Upper lobe of left lung (tissue), 6 donors: ENCODE data around the gene CCDC13. TPM values are rescaled to one million over a fixed set of nuclear protein-coding genes. Genes with fewer than 3 reads are reported as not detected.

Source experiments
- ATAC-seq, 2 donors: fragments of 200-7000 bp; cut with Tn5 transposase; one replicate each; pipeline ENCODE4 v1.9.1; 2022; ENCODE audit warnings: mild to moderate bottlenecking in 2 of 2, moderate library complexity in 2 of 2; ENCODE audit not compliant: low FRiP score in 2 of 2
- DNase-seq, 2 donors: peaks; one replicate each; pipeline ENCODE4 v3.0.0-alpha.2; 2019 to 2020
- H3K27ac ChIP-seq, 4 donors: fragments of 200-600 bp; sonication (generic); one replicate each; pipeline ENCODE4 v1.5.1; 2016 to 2019
- H3K27me3 ChIP-seq, 4 donors: fragments of 200-600 bp; sonication (generic); one replicate each; pipeline ENCODE4 v1.5.1; 2017 to 2019
- H3K36me3 ChIP-seq, 4 donors: fragments of 200-600 bp; sonication (generic); one replicate each; pipeline ENCODE4 v1.5.1; 2016 to 2019
- H3K4me1 ChIP-seq, 4 donors: fragments of 200-600 bp; sonication (generic); one replicate each; pipeline ENCODE4 v1.5.1; 2018 to 2019
- H3K4me3 ChIP-seq, 4 donors: fragments of 200-600 bp; sonication (generic); one replicate each; pipeline ENCODE4 v1.5.1; 2017 to 2019; ENCODE audit warnings: mild to moderate bottlenecking in 2 of 4, moderate library complexity in 1 of 4
- H3K9me3 ChIP-seq, 4 donors: fragments of 200-600 bp; sonication (generic); one replicate each; pipeline ENCODE4 v1.5.1; 2018 to 2019
- EP300 ChIP-seq, 4 donors: sonication (generic); formaldehyde crosslinking; IDR thresholded peaks; one replicate each; pipeline ENCODE4 v1.5.1; 2017; ENCODE audit warnings: antibody characterized with exemption in 4 of 4, control low read depth in 2 of 4
- POLR2A ChIP-seq, 4 donors: fragments of 450-650 bp; IDR thresholded peaks; one replicate each; pipeline ENCODE4 v1.5.1; 2016 to 2017; ENCODE audit warnings: antibody characterized with exemption in 4 of 4, mild to moderate bottlenecking in 2 of 4
- POLR2AphosphoS5 ChIP-seq, 2 donors: sonication (generic); formaldehyde crosslinking; IDR thresholded peaks; one replicate each; pipeline ENCODE4 v1.5.1; 2017; ENCODE audit warnings: antibody characterized with exemption in 2 of 2
- WGBS, 2 donors: methylation state at CpG; one replicate each; pipeline ENCODE4 v1.1.5; 2017 to 2018; 5-methylcytosine and 5-hydroxymethylcytosine counted together
- total RNA-seq, 6 donors: library from RNA; depleted of rRNA in 4 of 6; stranded (reverse); fragments of >200 nt in 4 of 6; gene quantifications; one replicate each; pipeline versions ENCODE4 v1.1.0 to v1.2.1, GENCODE V29; 2016 to 2021
- TF ChIP-seq, protein P1 (sequence below), 6 experiments: fragments of 450-650 bp in 4 of 6; fragments of 200-600 bp in 2 of 6; sonication (generic) in 2 of 6; IDR thresholded peaks; one replicate each; pipeline ENCODE4 v1.5.1; 2016 to 2019; ENCODE audit warnings: antibody characterized with exemption in 6 of 6
- donor health status: DM: no; HTN: no; CAD: no; lungs with moderate emphysema.
- donor health status: DM: no; HTN: yes; CAD: no; lungs with severe emphysema.

Gene CCDC13
- total RNA-seq, 6 donors from 2014 or later: 2.1 to 12.8 (median 3.0) TPM

DNA sequence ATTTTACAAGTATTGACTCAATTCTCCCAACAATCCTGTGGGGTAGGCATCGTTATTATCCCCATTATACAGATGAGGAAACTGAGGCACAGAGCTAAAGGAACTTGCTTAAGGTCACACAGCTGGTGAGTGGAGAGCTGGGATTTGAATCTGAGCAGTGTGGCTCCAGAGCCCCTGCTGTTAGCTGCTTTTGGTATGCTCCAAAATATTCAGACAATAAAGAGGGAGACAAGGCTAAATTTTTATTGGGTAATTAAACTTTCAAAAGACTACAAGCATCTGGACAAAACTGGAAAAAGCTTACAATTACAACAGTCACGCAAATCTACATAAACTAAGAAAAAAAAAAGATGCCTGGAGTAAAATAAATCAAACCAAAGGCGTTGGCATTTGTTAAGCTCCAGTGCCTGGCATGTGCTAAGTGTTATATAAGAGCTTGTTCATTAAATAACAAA is 27.7 kb downstream of the CCDC13 start:
- 77 to 79% methylated on average over 3 of the region's 3 CpGs for WGBS, 2 donors
- TF ChIP-seq, protein P1, sequence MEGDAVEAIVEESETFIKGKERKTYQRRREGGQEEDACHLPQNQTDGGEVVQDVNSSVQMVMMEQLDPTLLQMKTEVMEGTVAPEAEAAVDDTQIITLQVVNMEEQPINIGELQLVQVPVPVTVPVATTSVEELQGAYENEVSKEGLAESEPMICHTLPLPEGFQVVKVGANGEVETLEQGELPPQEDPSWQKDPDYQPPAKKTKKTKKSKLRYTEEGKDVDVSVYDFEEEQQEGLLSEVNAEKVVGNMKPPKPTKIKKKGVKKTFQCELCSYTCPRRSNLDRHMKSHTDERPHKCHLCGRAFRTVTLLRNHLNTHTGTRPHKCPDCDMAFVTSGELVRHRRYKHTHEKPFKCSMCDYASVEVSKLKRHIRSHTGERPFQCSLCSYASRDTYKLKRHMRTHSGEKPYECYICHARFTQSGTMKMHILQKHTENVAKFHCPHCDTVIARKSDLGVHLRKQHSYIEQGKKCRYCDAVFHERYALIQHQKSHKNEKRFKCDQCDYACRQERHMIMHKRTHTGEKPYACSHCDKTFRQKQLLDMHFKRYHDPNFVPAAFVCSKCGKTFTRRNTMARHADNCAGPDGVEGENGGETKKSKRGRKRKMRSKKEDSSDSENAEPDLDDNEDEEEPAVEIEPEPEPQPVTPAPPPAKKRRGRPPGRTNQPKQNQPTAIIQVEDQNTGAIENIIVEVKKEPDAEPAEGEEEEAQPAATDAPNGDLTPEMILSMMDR (IDR thresholded peaks at IDR 0.05): no peak
- TF ChIP-seq POLR2A (IDR thresholded peaks at IDR 0.05) (no peak), EP300 (IDR thresholded peaks at IDR 0.05) (no peak), POLR2AphosphoS5 (IDR thresholded peaks at IDR 0.05) (no peak)
- Histone ChIP-seq H3K9me3 (no peaks in the 10 kb centered on the region), H3K4me1 (peaks cover 15 to 29% (median 17%) of the 10 kb centered on the region in 4 donors), H3K36me3 (no peaks in the 10 kb centered on the region), H3K27me3 (no peaks in the 10 kb centered on the region), H3K4me3 (no peak overlapping the region), H3K27ac (peak overlapping the region in 2 of 4 donors; percentile 2 to 37)
- no peak for DNase-seq
- ATAC-seq: no peak

DNA sequence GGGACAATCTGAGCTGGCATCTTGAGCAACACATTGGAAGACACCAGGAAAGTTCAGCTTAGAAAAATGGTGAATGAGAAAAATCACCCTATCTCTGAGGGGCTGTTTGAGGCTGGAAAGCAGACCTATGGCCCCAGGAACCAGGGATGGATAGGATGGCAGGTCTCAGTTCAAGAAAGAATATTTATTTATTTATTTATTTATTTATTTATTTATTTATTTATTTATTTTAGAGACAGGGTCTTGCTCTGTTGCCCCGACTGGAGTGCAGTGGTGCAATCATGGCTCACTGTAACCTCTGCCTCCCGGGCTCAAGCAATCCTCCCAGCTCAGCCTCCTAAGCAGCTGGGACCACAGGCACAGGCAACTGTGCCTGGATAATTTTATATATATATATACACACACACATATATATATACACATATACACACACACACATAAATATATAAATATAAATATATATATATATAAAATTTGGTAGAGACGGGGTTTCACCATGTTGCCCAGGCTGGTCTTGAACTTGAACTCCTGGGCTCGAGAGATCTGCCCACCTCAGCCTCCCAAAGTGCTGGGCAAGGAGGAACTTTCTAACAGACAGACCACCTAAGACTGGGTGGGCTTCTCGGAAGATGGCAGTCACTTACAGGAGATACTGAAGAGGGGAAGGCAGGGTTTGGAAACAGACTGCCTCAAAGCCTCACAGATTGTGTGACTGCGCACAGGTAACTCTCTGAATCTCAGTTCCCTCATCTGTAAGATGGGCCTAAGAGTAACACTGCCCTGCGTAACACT is 29.7 kb downstream of the CCDC13 start:
- Histone ChIP-seq H3K4me1 (peaks cover 15 to 29% (median 17%) of the 10 kb centered on the region in 4 donors), H3K4me3 (no peak overlapping the region), H3K9me3 (no peaks in the 10 kb centered on the region), H3K36me3 (no peaks in the 10 kb centered on the region), H3K27ac (no peak overlapping the region), H3K27me3 (no peaks in the 10 kb centered on the region)
- ATAC-seq (no peak), DNase-seq (no peak)
- TF ChIP-seq POLR2A (IDR thresholded peaks at IDR 0.05): no peak
- no peak for TF ChIP-seq EP300 (IDR thresholded peaks at IDR 0.05)
- no peak for TF ChIP-seq POLR2AphosphoS5 (IDR thresholded peaks at IDR 0.05)
- TF ChIP-seq, protein P1 (IDR thresholded peaks at IDR 0.05): no peak
- 95 to 97% methylated on average over 7 of the region's 7 CpGs for WGBS, 2 donors

DNA sequence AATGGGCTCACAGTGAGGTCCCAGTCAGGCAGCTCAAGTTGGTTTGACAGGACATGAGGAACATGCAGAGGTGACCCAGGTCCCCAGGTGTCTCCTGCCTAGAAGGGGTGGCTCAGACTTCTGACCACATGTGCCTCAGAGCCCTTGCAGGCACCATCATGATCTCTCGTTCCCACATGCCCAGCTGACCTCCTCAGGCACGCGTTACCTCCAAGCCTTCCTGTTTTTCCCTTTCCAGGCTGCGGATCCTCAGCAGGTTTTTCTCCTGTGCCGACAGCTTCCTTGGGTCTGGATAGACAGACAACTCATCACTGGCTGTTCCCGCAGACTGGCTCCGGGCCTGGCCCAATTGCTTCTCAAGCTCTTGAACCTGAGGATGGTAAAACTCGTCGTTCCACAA is 30.4 kb downstream of the CCDC13 start:
- no peak for ATAC-seq
- H3K9me3 ChIP-seq: no peaks in the 10 kb centered on the region
- H3K36me3 ChIP-seq: no peaks in the 10 kb centered on the region
- no peak overlapping the region for H3K27ac ChIP-seq
- no peaks in the 10 kb centered on the region for H3K27me3 ChIP-seq
- H3K4me1 ChIP-seq: peaks cover 12 to 29% (median 17%) of the 10 kb centered on the region in 4 donors
- 94 to 97% methylated on average over 9 of the region's 9 CpGs for WGBS, 2 donors
- no peak for DNase-seq
- TF ChIP-seq POLR2AphosphoS5 (IDR thresholded peaks at IDR 0.05) (no peak), EP300 (IDR thresholded peaks at IDR 0.05) (no peak), POLR2A (IDR thresholded peaks at IDR 0.05) (no peak)
- TF ChIP-seq, protein P1 (IDR thresholded peaks at IDR 0.05): no peak
- H3K4me3 ChIP-seq: no peak overlapping the region

DNA sequence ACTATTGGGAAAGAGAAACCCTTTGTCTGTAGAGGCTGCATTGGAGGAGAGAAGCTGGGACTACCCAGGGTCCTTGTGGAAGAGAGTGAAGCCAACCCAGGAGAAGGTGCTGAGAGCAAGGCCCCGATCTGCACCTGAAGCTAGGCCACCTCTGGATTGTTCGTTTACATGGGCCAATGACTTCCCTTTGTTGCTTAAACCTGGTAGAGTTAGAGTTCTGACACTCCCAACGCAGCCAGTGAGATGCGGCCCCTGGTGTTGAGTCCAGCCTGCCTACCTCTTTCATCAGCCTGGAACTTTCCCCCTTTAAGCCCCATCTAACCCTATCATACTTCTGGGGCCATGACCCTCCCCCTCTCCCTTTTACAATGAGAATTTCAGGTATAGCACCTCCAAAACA is 30.8 kb downstream of the CCDC13 start:
- ATAC-seq (no peak), DNase-seq (no peak)
- 85 to 90% methylated on average over 4 of the region's 4 CpGs for WGBS, 2 donors

More for the DNA sequence above, 30.8 kb downstream of the CCDC13 start:
- Histone ChIP-seq H3K9me3 (no peaks in the 10 kb centered on the region), H3K27ac (no peak overlapping the region), H3K4me1 (peaks cover 9 to 24% (median 17%) of the 10 kb centered on the region in 4 donors), H3K4me3 (no peak overlapping the region), H3K36me3 (no peaks in the 10 kb centered on the region), H3K27me3 (no peaks in the 10 kb centered on the region)
- TF ChIP-seq, protein P1 (IDR thresholded peaks at IDR 0.05): no peak
